ENCODE measurements around the gene HSPB9. TPM values are rescaled to one million over a fixed set of nuclear protein-coding genes. Genes with fewer than 3 reads are reported as not detected.
A peak's percentile ranks its signal among the peaks of the same experiment; 100 is the strongest.

The HSPB9 gene
- total and polyA plus RNA-seq, 10 donors: 0.11 to 0.19 (median 0.17) TPM; not detected in 6

DNA sequence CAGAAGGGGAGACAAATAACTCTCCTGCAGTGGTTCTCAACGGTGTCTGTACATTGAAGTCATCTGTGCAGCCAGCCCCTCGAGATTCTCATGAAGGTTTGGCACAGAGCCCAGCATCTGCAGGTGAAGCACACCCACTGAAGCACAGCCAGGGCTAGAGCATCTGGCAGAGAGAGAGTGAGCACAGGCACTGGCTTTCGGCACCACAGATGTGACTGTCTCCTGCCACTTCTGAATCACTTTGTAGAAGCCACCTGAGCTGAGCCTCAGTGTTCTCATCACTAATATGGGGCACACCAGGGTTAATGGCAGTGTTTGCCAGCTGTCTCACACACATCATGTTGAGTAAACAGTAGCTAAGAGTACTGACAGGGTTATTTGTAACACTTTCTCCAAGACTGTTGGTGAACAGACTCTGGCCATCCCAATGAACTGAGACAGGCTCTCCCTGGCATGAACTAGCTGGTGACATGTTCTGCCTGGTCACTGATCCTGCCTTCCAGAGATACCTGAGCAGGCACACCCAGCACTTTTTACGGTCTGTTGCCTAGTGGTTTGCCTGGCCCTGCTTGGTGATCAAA lies 10.9 kb downstream of the HSPB9 start:
- Histone ChIP-seq H3K9me3 (no peaks in the 10 kb centered on the region), H3K27ac (peak overlapping the region; percentile 49 to 90 (median 81)), H3K27me3 (replicated peaks in 1 of 7) (no peaks in the 10 kb centered on the region), H3K4me3 (peak overlapping the region in 1 of 8 donors; percentile 26), H3K4me1 (peaks cover 57 to 100% (median 96%) of the 10 kb centered on the region in 6 donors), H3K36me3 (peaks cover 0 to 51% (median 20%) of the 10 kb centered on the region in 6 donors)
- peak; percentile 89 for DNase-seq
- TF ChIP-seq POLR2A (IDR thresholded peaks at IDR 0.05): no peak
- peak in 2 of 3 donors; percentile 62 to 69 for TF ChIP-seq POLR2AphosphoS5 (IDR thresholded peaks at IDR 0.05)
- TF ChIP-seq, protein P1, sequence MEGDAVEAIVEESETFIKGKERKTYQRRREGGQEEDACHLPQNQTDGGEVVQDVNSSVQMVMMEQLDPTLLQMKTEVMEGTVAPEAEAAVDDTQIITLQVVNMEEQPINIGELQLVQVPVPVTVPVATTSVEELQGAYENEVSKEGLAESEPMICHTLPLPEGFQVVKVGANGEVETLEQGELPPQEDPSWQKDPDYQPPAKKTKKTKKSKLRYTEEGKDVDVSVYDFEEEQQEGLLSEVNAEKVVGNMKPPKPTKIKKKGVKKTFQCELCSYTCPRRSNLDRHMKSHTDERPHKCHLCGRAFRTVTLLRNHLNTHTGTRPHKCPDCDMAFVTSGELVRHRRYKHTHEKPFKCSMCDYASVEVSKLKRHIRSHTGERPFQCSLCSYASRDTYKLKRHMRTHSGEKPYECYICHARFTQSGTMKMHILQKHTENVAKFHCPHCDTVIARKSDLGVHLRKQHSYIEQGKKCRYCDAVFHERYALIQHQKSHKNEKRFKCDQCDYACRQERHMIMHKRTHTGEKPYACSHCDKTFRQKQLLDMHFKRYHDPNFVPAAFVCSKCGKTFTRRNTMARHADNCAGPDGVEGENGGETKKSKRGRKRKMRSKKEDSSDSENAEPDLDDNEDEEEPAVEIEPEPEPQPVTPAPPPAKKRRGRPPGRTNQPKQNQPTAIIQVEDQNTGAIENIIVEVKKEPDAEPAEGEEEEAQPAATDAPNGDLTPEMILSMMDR (IDR thresholded peaks at IDR 0.05 in 8 of 11, conservative IDR thresholded peaks at IDR 0.05 in 3 of 11): no peak
- intact Hi-C loops (cut with DNase I; ENCODE audit: low total_unique reads): no loop called here
- 32 to 37% (median 33%) methylated on average over 4 of the region's 4 CpGs for WGBS, 5 donors

DNA sequence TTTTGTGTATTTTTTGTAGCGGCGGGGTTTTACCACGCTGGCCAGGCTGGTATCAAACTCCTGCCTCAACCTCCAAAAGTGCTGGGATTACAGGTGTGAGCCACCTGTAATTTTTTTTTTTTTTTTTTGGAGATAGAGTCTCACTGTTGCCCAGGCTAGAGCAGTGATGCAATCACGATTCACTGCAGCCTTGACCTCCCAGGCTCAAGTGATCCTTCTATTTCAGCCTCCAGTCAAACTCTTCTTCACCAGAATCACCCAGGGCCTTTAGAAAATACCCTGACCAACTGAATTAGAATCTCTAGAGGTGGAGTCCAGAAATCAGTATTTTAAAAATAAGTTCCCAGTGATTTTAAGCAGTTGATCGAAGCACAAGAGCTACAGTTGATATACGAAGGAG lies 12.5 kb downstream of the HSPB9 start:
- no peaks in the 10 kb centered on the region for H3K9me3 ChIP-seq
- WGBS, 5 donors: 74 to 90% (median 80%) methylated on average over 6 of the region's 6 CpGs
- H3K27ac ChIP-seq: peak overlapping the region; percentile 64 to 90 (median 82)
- peak overlapping the region in 1 of 8 donors; percentile 60 for H3K4me3 ChIP-seq
- peaks cover 58 to 100% (median 97%) of the 10 kb centered on the region in 6 donors for H3K4me1 ChIP-seq
- no peak for DNase-seq
- intact Hi-C loops (cut with DNase I; ENCODE audit: low total_unique reads): no loop called here
- TF ChIP-seq POLR2A (IDR thresholded peaks at IDR 0.05) (no peak), POLR2AphosphoS5 (IDR thresholded peaks at IDR 0.05) (no peak)
- TF ChIP-seq, protein P1 (IDR thresholded peaks at IDR 0.05 in 8 of 11, conservative IDR thresholded peaks at IDR 0.05 in 3 of 11): no peak
- no peaks in the 10 kb centered on the region for H3K27me3 ChIP-seq (replicated peaks in 1 of 7)
- peaks cover 0 to 51% (median 6%) of the 10 kb centered on the region in 6 donors for H3K36me3 ChIP-seq

DNA sequence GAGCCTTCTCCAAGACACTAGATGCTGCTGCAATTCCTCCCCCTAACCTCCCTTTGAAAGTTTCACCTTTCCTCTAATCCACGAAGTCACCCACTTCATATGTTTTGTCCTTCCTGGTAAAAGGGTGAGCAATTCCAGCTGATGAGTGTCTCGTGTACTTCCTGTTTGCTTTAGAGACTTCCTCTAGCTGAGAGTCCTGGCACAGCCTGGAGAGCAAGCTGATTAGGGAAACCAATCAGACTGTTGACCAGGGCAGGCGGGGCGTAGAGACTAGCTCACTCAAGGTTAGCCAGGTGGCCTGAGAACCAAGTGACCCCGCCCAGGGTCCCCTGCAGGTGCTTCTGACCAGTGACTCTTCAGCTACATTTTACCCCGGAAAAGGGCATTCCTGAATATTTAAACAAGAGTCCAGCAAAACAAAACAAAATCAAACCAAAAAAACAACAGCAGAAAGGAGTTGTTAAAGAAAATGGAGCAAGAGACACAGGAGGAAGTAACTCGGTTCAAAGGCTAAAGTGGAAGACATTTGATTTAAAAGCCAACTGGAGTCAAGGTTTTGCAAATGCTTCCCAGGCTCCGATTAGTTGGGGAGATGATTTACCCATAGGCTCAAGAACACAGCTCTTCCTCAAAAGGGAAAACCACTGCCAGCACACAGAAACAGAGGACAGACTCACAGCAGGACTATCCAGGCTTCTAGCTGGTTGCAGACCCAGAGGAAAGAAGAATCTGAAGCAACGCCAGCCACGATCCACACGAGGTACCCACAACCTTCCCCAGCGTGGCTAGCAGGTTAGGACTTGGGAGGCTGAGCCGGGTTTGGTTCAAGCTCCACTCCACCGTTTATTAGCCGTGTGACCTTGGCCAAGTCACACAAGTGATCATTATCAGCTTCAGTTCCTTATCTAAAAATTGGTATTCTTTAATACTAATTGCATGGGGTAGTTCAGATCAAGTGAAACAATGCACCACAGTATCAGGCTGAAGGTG lies 13.4 kb downstream of the HSPB9 start:
- 36 to 57% (median 40%) methylated on average over 15 of the region's 15 CpGs for WGBS, 5 donors
- Histone ChIP-seq H3K27me3 (replicated peaks in 1 of 7) (no peaks in the 10 kb centered on the region), H3K4me1 (peaks cover 53 to 100% (median 93%) of the 10 kb centered on the region in 6 donors), H3K4me3 (peak overlapping the region in 2 of 8 donors; percentile 19 to 60), H3K27ac (peak overlapping the region; percentile 64 to 90 (median 82)), H3K36me3 (peaks cover 0 to 51% (median 7%) of the 10 kb centered on the region in 6 donors), H3K9me3 (no peaks in the 10 kb centered on the region)
- TF ChIP-seq POLR2AphosphoS5 (IDR thresholded peaks at IDR 0.05) (peak; percentile 19 to 88 (median 72)), POLR2A (IDR thresholded peaks at IDR 0.05) (no peak)
- TF ChIP-seq, protein P1 (IDR thresholded peaks at IDR 0.05 in 8 of 11, conservative IDR thresholded peaks at IDR 0.05 in 3 of 11): no peak
- intact Hi-C loops (cut with DNase I; ENCODE audit: low total_unique reads): no loop called here
- peak; percentile 86 for DNase-seq
